Astrocyte (in vitro differentiated cells and primary cell): ENCODE results near the gene SPDEF.

ENCODE experiments used
- CTCF ChIP-seq: IDR thresholded peaks from 2 replicates; pipeline ENCODE4 v1.5.1; 2011; ENCODE audit warnings: low read depth, mild to moderate bottlenecking, inconsistent platforms, low read length, moderate library complexity; ENCODE audit not compliant: insufficient read depth
- EZH2 ChIP-seq: IDR thresholded peaks from 2 replicates; pipeline ENCODE4 v1.6.1; 2012; ENCODE audit warnings: mild to moderate bottlenecking, low read length, inconsistent platforms; ENCODE audit not compliant: insufficient read depth

- TF ChIP-seq EZH2 (no peak), CTCF (no peak)
Measured at GRCh38 chr6:34509782-34510181, 46.3 kb downstream of the SPDEF start.
